Stimulated activated CD4-positive, alpha-beta T cell treated with anti-CD3 and anti-CD28 coated beads, Interleukin-12 subunit alpha, Interleukin-12 subunit beta, amount 100 ng/mL, for 24 hours (primary cell): ENCODE results near the gene PHLDB3.

Experiments
- DNase-seq, 2 experiments: peaks; one replicate each; pipeline ENCODE4 v3.0.0-alpha.2; 2020; ENCODE audit warnings: low read depth in 2 of 2

PHLDB3 gene

GRCh38 chr19:43499042-43499441, 5.5 kb downstream of the PHLDB3 start:
- DNase-seq: no peak

GRCh38 chr19:43498233-43498842, 6.2 kb downstream of the PHLDB3 start:
- DNase-seq: no peak

- no peak for DNase-seq
Observed at GRCh38 chr19:43496960-43497359, 7.6 kb downstream of the PHLDB3 start.

GRCh38 chr19:43495082-43495481, 9.5 kb downstream of the PHLDB3 start:
- DNase-seq: no peak

- DNase-seq: no peak
Observed at GRCh38 chr19:43490759-43491158, 13.8 kb downstream of the PHLDB3 start.

- no peak for DNase-seq
Observed at GRCh38 chr19:43489979-43490599, 14.5 kb downstream of the PHLDB3 start.

GRCh38 chr19:43489310-43489709, 15.2 kb downstream of the PHLDB3 start:
- DNase-seq: no peak

- no peak for DNase-seq
Observed at GRCh38 chr19:43488179-43488578, 16.4 kb downstream of the PHLDB3 start.

GRCh38 chr19:43486412-43486811, 18.1 kb downstream of the PHLDB3 start:
- no peak for DNase-seq

GRCh38 chr19:43485951-43486350, 18.6 kb downstream of the PHLDB3 start:
- no peak for DNase-seq

GRCh38 chr19:43483281-43483680, 21.3 kb downstream of the PHLDB3 start:
- no peak for DNase-seq

GRCh38 chr19:43482193-43482592, 22.4 kb downstream of the PHLDB3 start:
- DNase-seq: no peak

- no peak for DNase-seq
Observed at GRCh38 chr19:43481701-43482100, 22.8 kb downstream of the PHLDB3 start.

- DNase-seq: no peak
Observed at GRCh38 chr19:43480574-43480973, 24.0 kb downstream of the PHLDB3 start.

- DNase-seq: no peak
Observed at GRCh38 chr19:43479961-43480561, 24.5 kb downstream of the PHLDB3 start.

- no peak for DNase-seq
Observed at GRCh38 chr19:43479226-43479625, 25.3 kb downstream of the PHLDB3 start.

GRCh38 chr19:43478323-43478722, 26.2 kb downstream of the PHLDB3 start:
- no peak for DNase-seq

- no peak for DNase-seq
Observed at GRCh38 chr19:43476606-43477005, 27.9 kb downstream of the PHLDB3 start.

- DNase-seq: peak; percentile 88 to 97
Observed at GRCh38 chr19:43474986-43475705, 29.4 kb downstream of the PHLDB3 start.

GRCh38 chr19:43474487-43474886, 30.1 kb downstream of the PHLDB3 start:
- DNase-seq: no peak

GRCh38 chr19:43471091-43471490, 33.5 kb downstream of the PHLDB3 start:
- DNase-seq: no peak

GRCh38 chr19:43470288-43470687, 34.3 kb downstream of the PHLDB3 start:
- peak in 1 of 2 experiments; percentile 17 for DNase-seq

- DNase-seq: no peak
Observed at GRCh38 chr19:43469160-43469480, 35.4 kb downstream of the PHLDB3 start.
